Stimulated activated CD4-positive, alpha-beta T cell treated with anti-CD3 and anti-CD28 coated beads, Interleukin-2, amount 100 ng/mL, for 4 hours (primary cell): ENCODE data around the gene FAM53B.

Source experiments
- DNase-seq: peaks from one replicate; pipeline ENCODE4 v3.0.0-alpha.2; 2020; ENCODE audit warnings: low read depth

FAM53B gene

GRCh38 chr10:124646483-124647352 is 97.5 kb downstream of the FAM53B start:
- no peak for DNase-seq

GRCh38 chr10:124645467-124646095 is 98.6 kb downstream of the FAM53B start:
- DNase-seq, result no peak

GRCh38 chr10:124644771-124645415 is 99.3 kb downstream of the FAM53B start:
- no peak for DNase-seq

- DNase-seq, result no peak
These were observed 99.9 kb downstream of the FAM53B start for GRCh38 chr10:124644236-124644635.

GRCh38 chr10:124643330-124644009 is 100.7 kb downstream of the FAM53B start:
- no peak for DNase-seq

- no peak for DNase-seq
These were observed 102.0 kb downstream of the FAM53B start for GRCh38 chr10:124642088-124642710.

- no peak for DNase-seq
These were observed 102.7 kb downstream of the FAM53B start for GRCh38 chr10:124641282-124642087.

GRCh38 chr10:124640538-124641231 is 103.5 kb downstream of the FAM53B start:
- no peak for DNase-seq

- no peak for DNase-seq
These were observed 104.1 kb downstream of the FAM53B start for GRCh38 chr10:124640056-124640455.

GRCh38 chr10:124639646-124640045 is 104.5 kb downstream of the FAM53B start:
- DNase-seq, result no peak

- no peak for DNase-seq
These were observed 105.0 kb downstream of the FAM53B start for GRCh38 chr10:124639206-124639605.

- DNase-seq, result no peak
These were observed 106.4 kb downstream of the FAM53B start for GRCh38 chr10:124637746-124638145.

GRCh38 chr10:124637091-124637700 is 107.0 kb downstream of the FAM53B start:
- DNase-seq, result no peak

- DNase-seq, result no peak
These were observed 107.7 kb downstream of the FAM53B start for GRCh38 chr10:124636271-124636995.

- no peak for DNase-seq
These were observed 111.6 kb downstream of the FAM53B start for GRCh38 chr10:124632566-124632965.

GRCh38 chr10:124632064-124632531 is 112.1 kb downstream of the FAM53B start:
- peak; percentile 28 for DNase-seq

GRCh38 chr10:124630551-124630950 is 113.6 kb downstream of the FAM53B start:
- no peak for DNase-seq

- DNase-seq, result no peak
These were observed 114.3 kb downstream of the FAM53B start for GRCh38 chr10:124629842-124630241.

- DNase-seq, result no peak
These were observed 114.8 kb downstream of the FAM53B start for GRCh38 chr10:124629415-124629814.
